Liver (tissue), 9 donors: ENCODE results near the gene BTBD9. TPM values are rescaled to one million over a fixed set of nuclear protein-coding genes. Genes with fewer than 3 reads are reported as not detected.

Experiments used
- DNase-seq: peaks from one replicate; pipeline ENCODE4 v3.0.0-alpha.2; 2017; ENCODE audit warnings: low spot score
- H3K27ac ChIP-seq, 2 donors: one replicate each; pipeline ENCODE4 v1.7.0; 2013; ENCODE audit warnings: inconsistent platforms in 2 of 2, low read length in 2 of 2, control low read depth in 1 of 2, low read depth in 1 of 2, mild to moderate bottlenecking in 1 of 2
- H3K27me3 ChIP-seq, 4 donors: one replicate each; pipeline versions ENCODE4 v1.6.1 to v1.7.0; 2013; ENCODE audit warnings: low read length in 3 of 4, inconsistent platforms in 1 of 4, mild to moderate bottlenecking in 1 of 4, moderate library complexity in 1 of 4; ENCODE audit not compliant: control insufficient read depth in 4 of 4, insufficient read depth in 4 of 4
- H3K36me3 ChIP-seq, 4 donors: one replicate each; pipeline versions ENCODE4 v1.6.1 to v1.7.0; 2013; ENCODE audit warnings: low read length in 3 of 4, mild to moderate bottlenecking in 3 of 4, low read depth in 1 of 4, moderate library complexity in 1 of 4; ENCODE audit not compliant: control insufficient read depth in 4 of 4, insufficient read depth in 3 of 4
- H3K4me1 ChIP-seq, 4 donors: one replicate each; pipeline versions ENCODE4 v1.6.1 to v1.7.0; 2013; ENCODE audit warnings: low read length in 3 of 4, mild to moderate bottlenecking in 3 of 4, moderate library complexity in 1 of 4; ENCODE audit not compliant: control insufficient read depth in 4 of 4, insufficient read depth in 4 of 4
- H3K4me3 ChIP-seq, 3 donors: one replicate each; pipeline versions ENCODE4 v1.6.1 to v1.7.0; 2013; ENCODE audit warnings: low read length in 3 of 3, control low read depth in 1 of 3, low read depth in 1 of 3, mild to moderate bottlenecking in 1 of 3
- H3K9ac ChIP-seq, 2 donors: one replicate each; pipeline ENCODE4 v1.7.0; 2013; ENCODE audit warnings: low read length in 2 of 2, mild to moderate bottlenecking in 2 of 2, moderate library complexity in 2 of 2, control low read depth in 1 of 2, low read depth in 1 of 2
- H3K9me3 ChIP-seq, 4 donors: one replicate each; pipeline versions ENCODE4 v1.6.1 to v1.7.0; 2013; ENCODE audit warnings: low read length in 3 of 4; ENCODE audit not compliant: control insufficient read depth in 4 of 4
- ATF3 ChIP-seq: IDR thresholded peaks from 2 replicates; pipeline ENCODE4 v1.6.1; 2016; ENCODE audit warnings: antibody characterized with exemption
- CTCF ChIP-seq: fragments of 150-350 bp; IDR thresholded peaks from 2 replicates; pipeline ENCODE4 v1.5.1; 2017; ENCODE audit warnings: improper control_type of control experiment, low read depth, low read length; ENCODE audit not compliant: missing input control
- EGR1 ChIP-seq, 2 donors: IDR thresholded peaks; 2 replicates each; pipeline ENCODE4 v1.6.1; 2016 to 2018; ENCODE audit warnings: antibody characterized with exemption in 2 of 2, low read depth in 2 of 2
- FOXA1 ChIP-seq: IDR thresholded peaks from 2 replicates; pipeline ENCODE4 v1.6.1; 2016; ENCODE audit warnings: antibody characterized with exemption
- FOXA2 ChIP-seq: IDR thresholded peaks from 2 replicates; pipeline ENCODE4 v1.6.1; 2016; ENCODE audit warnings: antibody characterized with exemption
- GABPA ChIP-seq, 2 donors: IDR thresholded peaks in 1 of 2; conservative IDR thresholded peaks in 1 of 2; 2 replicates each; pipeline ENCODE4 v1.6.1; 2016; ENCODE audit warnings: antibody characterized with exemption in 2 of 2, mild to moderate bottlenecking in 1 of 2, moderate library complexity in 1 of 2
- HNF4A ChIP-seq, 2 donors: conservative IDR thresholded peaks; 2 replicates each; pipeline ENCODE4 v1.6.1; 2016; ENCODE audit warnings: antibody characterized with exemption in 2 of 2, mild to moderate bottlenecking in 2 of 2
- HNF4G ChIP-seq: IDR thresholded peaks from 2 replicates; pipeline ENCODE4 v1.6.1; 2016; ENCODE audit warnings: antibody characterized with exemption
- JUND ChIP-seq, 2 donors: IDR thresholded peaks; 2 replicates each; pipeline ENCODE4 v1.6.1; 2016; ENCODE audit warnings: antibody characterized with exemption in 2 of 2
- MAX ChIP-seq: IDR thresholded peaks from 2 replicates; pipeline ENCODE4 v1.6.1; 2016; ENCODE audit warnings: antibody characterized with exemption
- NR2F2 ChIP-seq: IDR thresholded peaks from 2 replicates; pipeline ENCODE4 v1.6.1; 2016; ENCODE audit warnings: antibody characterized with exemption
- RAD21 ChIP-seq, 2 donors: IDR thresholded peaks; 2 replicates each; pipeline ENCODE4 v1.6.1; 2016; ENCODE audit warnings: antibody characterized with exemption in 2 of 2, mild to moderate bottlenecking in 2 of 2
- REST ChIP-seq: IDR thresholded peaks from 2 replicates; pipeline ENCODE4 v1.6.1; 2016; ENCODE audit warnings: antibody characterized with exemption, mild to moderate bottlenecking
- RXRA ChIP-seq, 2 donors: IDR thresholded peaks; 2 replicates each; pipeline ENCODE4 v1.6.1; 2017 to 2018; ENCODE audit warnings: antibody characterized with exemption in 2 of 2, mild to moderate bottlenecking in 1 of 2
- SP1 ChIP-seq: IDR thresholded peaks from 2 replicates; pipeline ENCODE4 v1.6.1; 2018; ENCODE audit warnings: antibody characterized with exemption, mild to moderate bottlenecking
- TAF1 ChIP-seq: conservative IDR thresholded peaks from 2 replicates; pipeline ENCODE4 v1.6.1; 2016; ENCODE audit warnings: antibody characterized with exemption, mild to moderate bottlenecking
- YY1 ChIP-seq: IDR thresholded peaks from 2 replicates; pipeline ENCODE4 v1.6.1; 2016; ENCODE audit warnings: antibody characterized with exemption, mild to moderate bottlenecking
- ZBTB33 ChIP-seq: IDR thresholded peaks from 2 replicates; pipeline ENCODE4 v1.6.1; 2016; ENCODE audit warnings: antibody characterized with exemption
- WGBS: extraction: QIAGEN DNeasy Blood & Tissue Kit; methylation state at CpG from one replicate; pipeline ENCODE4 v1.1.7; 2013; 5-methylcytosine and 5-hydroxymethylcytosine counted together
- polyA plus RNA-seq, 2 donors: library from polyadenylated mRNA; stranded (reverse) in 1 of 2; unstranded in 1 of 2; fragments of 200-250 nt in 1 of 2; fragments of >200 nt in 1 of 2; fragmentation: Nextera tagmentation in 1 of 2; extraction: Ambion mirVana in 1 of 2; gene quantifications; one replicate each; pipeline versions ENCODE4 v1.2.1 to v1.2.3, GENCODE V29; 2013 to 2015
- total RNA-seq, 2 donors: library from RNA; depleted of rRNA; stranded (reverse); fragments of >200 nt; gene quantifications; one replicate each; pipeline ENCODE4 v1.2.3, GENCODE V29; 2014
- donor health status: healthy.
- donor health status: healthy.
- donor health status: healthy.
- donor health status: healthy.
- donor health status: healthy.

Gene BTBD9
- total and polyA plus RNA-seq, 4 donors, result 2.0 to 12.4 (median 5.7) TPM

GRCh38 chr6:38573801-38574395 is 65.8 kb downstream of the BTBD9 start:
- no peak for DNase-seq
- H3K9ac ChIP-seq, result no peak overlapping the region

More at GRCh38 chr6:38573801-38574395, 65.8 kb downstream of the BTBD9 start:
- Histone ChIP-seq H3K27me3 (no peaks in the 10 kb centered on the region), H3K4me1 (no peaks in the 10 kb centered on the region), H3K27ac (no peak overlapping the region), H3K36me3 (peaks cover 0 to 4% (median 1%) of the 10 kb centered on the region in 4 donors), H3K4me3 (no peak overlapping the region), H3K9me3 (no peaks in the 10 kb centered on the region)
- 92% methylated on average over 6 of the region's 6 CpGs for WGBS
- TF ChIP-seq JUND (IDR thresholded peaks at IDR 0.05) (no peak), FOXA1 (no peak), YY1 (no peak), SP1 (no peak), TAF1 (no peak), RAD21 (IDR thresholded peaks at IDR 0.05) (no peak), HNF4G (no peak), CTCF (no peak), HNF4A (conservative IDR thresholded peaks at IDR 0.05) (no peak), ZBTB33 (no peak), NR2F2 (no peak), REST (no peak), FOXA2 (no peak), RXRA (IDR thresholded peaks at IDR 0.05) (no peak), EGR1 (IDR thresholded peaks at IDR 0.05; ENCODE audit: low read depth in 2 of 2) (no peak), GABPA (IDR thresholded peaks at IDR 0.05 in 1 of 2, conservative IDR thresholded peaks at IDR 0.05 in 1 of 2) (no peak), ATF3 (no peak), MAX (no peak)
